AG04449 (cell line): ENCODE data around the gene ENTHD1.

Experiments used
- CTCF ChIA-PET: fragments of 350-600 bp; formaldehyde crosslinking; extraction: SDS; loops from one replicate; lab custom pipeline; 2021; ENCODE audit warnings: antibody characterized with exemption; lab: Yijun Ruan, JAX
- POLR2A ChIA-PET: fragments of 400-600, 350-600 bp; formaldehyde crosslinking; extraction: SDS; loops from one replicate; lab custom pipeline; 2020; ENCODE audit warnings: antibody characterized with exemption, inconsistent platforms; lab: Yijun Ruan, JAX
- DNase-seq: peaks from one replicate; pipeline ENCODE4 v3.0.0-alpha.2; 2010; ENCODE audit warnings: low read depth, low spot score
- H3K4me3 ChIP-seq: 2 replicates; pipeline ENCODE4 v1.5.1; 2011; ENCODE audit warnings: low read depth, mild to moderate bottlenecking, control low read depth, low read length
- CTCF ChIP-seq: IDR thresholded peaks from one replicate; pipeline ENCODE4 v1.5.1; 2011; ENCODE audit warnings: mild to moderate bottlenecking, moderate library complexity, low read length, control low read depth, inconsistent platforms; ENCODE audit not compliant: insufficient read depth; ENCODE audit errors: missing control alignments

ENTHD1 gene

GRCh38 chr22:39729141-39729934 lies 164.2 kb downstream of the ENTHD1 start:
- TF ChIP-seq CTCF, result no peak
- ChIA-PET CTCF (no interaction called here), POLR2A (no interaction called here)
- no peak for DNase-seq
- H3K4me3 ChIP-seq, result no peak overlapping the region

- TF ChIP-seq CTCF, result no peak
- ChIA-PET CTCF (no interaction called here), POLR2A (no interaction called here)
- DNase-seq, result no peak
- H3K4me3 ChIP-seq, result no peak overlapping the region
Observed at GRCh38 chr22:39728236-39728860, 165.2 kb downstream of the ENTHD1 start.

- no peak overlapping the region for H3K4me3 ChIP-seq
- POLR2A ChIA-PET, result no interaction called here
- no peak for DNase-seq
- no peak for TF ChIP-seq CTCF
- CTCF ChIA-PET, result no interaction called here
Observed at GRCh38 chr22:39727541-39727940, 166.0 kb downstream of the ENTHD1 start.

- H3K4me3 ChIP-seq, result no peak overlapping the region
- CTCF ChIA-PET, result no interaction called here
- TF ChIP-seq CTCF, result no peak
- no peak for DNase-seq
- POLR2A ChIA-PET, result no interaction called here
Observed at GRCh38 chr22:39725351-39726035, 168.1 kb downstream of the ENTHD1 start.

- ChIA-PET POLR2A (no interaction called here), CTCF (no interaction called here)
Observed at GRCh38 chr22:39724857-39725256, 168.7 kb downstream of the ENTHD1 start.

More at GRCh38 chr22:39724857-39725256, 168.7 kb downstream of the ENTHD1 start:
- DNase-seq, result no peak
- TF ChIP-seq CTCF, result no peak
- no peak overlapping the region for H3K4me3 ChIP-seq
